Caco-2 (cell line): ENCODE data around the gene MYO15B. TPM values are rescaled to one million over a fixed set of nuclear protein-coding genes. Genes with fewer than 3 reads are reported as not detected.

Experiments used
- BruUV-seq: library from RNA; stranded (reverse); fragments of 400-500 nt; replicated peaks from 2 replicates; lab custom pipeline; 2021; lab: Mats Ljungman, UMichigan
- CTCF ChIA-PET: fragments of 300-600 bp; sonication (Branson Sonifier 250); formaldehyde crosslinking; loops from one replicate; lab custom pipeline; 2022; ENCODE audit warnings: antibody characterized with exemption; lab: Charles Lee
- POLR2A ChIA-PET: fragments of 300-600 bp; sonication (Branson Sonifier 250); formaldehyde crosslinking; loops from one replicate; lab custom pipeline; 2022; ENCODE audit warnings: antibody characterized with exemption; lab: Charles Lee
- DNase-seq, 2 experiments: peaks; one replicate each; pipeline versions ENCODE4 v3.0.0 to v3.0.0-alpha.2; 2020 to 2022
- H3K27me3 ChIP-seq: replicated peaks from 2 replicates; pipeline ENCODE4 v1.6.0; 2011; ENCODE audit warnings: low read length; ENCODE audit not compliant: control insufficient read depth, insufficient read depth
- H3K36me3 ChIP-seq: 2 replicates; pipeline ENCODE4 v1.5.1; 2011; ENCODE audit warnings: low read length; ENCODE audit not compliant: control insufficient read depth, insufficient read depth
- H3K4me1 ChIP-seq: fragments of 250-450 bp; sonication (Bioruptor Pico); 2 replicates; pipeline ENCODE4 v1.5.1; 2020; ENCODE audit warnings: mild to moderate bottlenecking
- H3K4me3 ChIP-seq: 2 replicates; pipeline ENCODE4 v1.5.1; 2011; ENCODE audit warnings: low read depth, mild to moderate bottlenecking, control low read depth, low read length
- H3K9me3 ChIP-seq: fragments of 250-450 bp; sonication (Bioruptor Pico); 2 replicates; pipeline ENCODE4 v1.5.1; 2020; ENCODE audit warnings: mild to moderate bottlenecking, moderate library complexity
- H3K27ac Mint-ChIP-seq: one replicate; pipeline ENCODE4 v1.8.0; 2022; ENCODE audit warnings: mixed read lengths; ENCODE audit not compliant: unreplicated experiment
- H3K27me3 Mint-ChIP-seq: one replicate; pipeline ENCODE4 v1.8.0; 2022; ENCODE audit warnings: mixed read lengths; ENCODE audit not compliant: insufficient read depth, unreplicated experiment
- H3K36me3 Mint-ChIP-seq: one replicate; pipeline ENCODE4 v1.8.0; 2022; ENCODE audit warnings: mild to moderate bottlenecking, mixed read lengths; ENCODE audit not compliant: insufficient read depth, unreplicated experiment
- H3K4me1 Mint-ChIP-seq: one replicate; pipeline ENCODE4 v1.8.0; 2022; ENCODE audit warnings: low read depth, mixed read lengths; ENCODE audit not compliant: unreplicated experiment
- H3K4me3 Mint-ChIP-seq: one replicate; pipeline ENCODE4 v1.8.0; 2022; ENCODE audit warnings: mild to moderate bottlenecking, moderate library complexity, mixed read lengths; ENCODE audit not compliant: unreplicated experiment
- H3K9me3 Mint-ChIP-seq: one replicate; pipeline ENCODE4 v1.8.0; 2022; ENCODE audit warnings: mixed read lengths; ENCODE audit not compliant: unreplicated experiment
- CTCF ChIP-seq, 2 experiments: fragments of 200-600 bp in 1 of 2; IDR thresholded peaks; 1 replicate in 1 of 2; 2 replicates in 1 of 2; pipeline versions ENCODE4 v1.5.1 to v1.8.0; 2011 to 2022; ENCODE audit warnings: antibody characterized with exemption in 1 of 2, control low read depth in 1 of 2, inconsistent platforms in 1 of 2, low read depth in 1 of 2, low read length in 1 of 2, mild to moderate bottlenecking in 1 of 2, moderate library complexity in 1 of 2; ENCODE audit not compliant: insufficient read depth in 1 of 2, severe bottlenecking in 1 of 2, unreplicated experiment in 1 of 2
- intact Hi-C: fragments of 100-400 bp; cut with micrococcal nuclease; formaldehyde crosslinking; loops from one replicate; pipeline ENCODE4 v1.10.0; 2022; ENCODE audit not compliant: unreplicated experiment
- total RNA-seq: library from RNA; stranded (reverse); gene quantifications from 2 replicates; pipeline ENCODE4 v1.2.3, GENCODE V29; 2022

Gene MYO15B
- total RNA-seq, 1 experiment from 2014 or later = 12.3 TPM

DNA sequence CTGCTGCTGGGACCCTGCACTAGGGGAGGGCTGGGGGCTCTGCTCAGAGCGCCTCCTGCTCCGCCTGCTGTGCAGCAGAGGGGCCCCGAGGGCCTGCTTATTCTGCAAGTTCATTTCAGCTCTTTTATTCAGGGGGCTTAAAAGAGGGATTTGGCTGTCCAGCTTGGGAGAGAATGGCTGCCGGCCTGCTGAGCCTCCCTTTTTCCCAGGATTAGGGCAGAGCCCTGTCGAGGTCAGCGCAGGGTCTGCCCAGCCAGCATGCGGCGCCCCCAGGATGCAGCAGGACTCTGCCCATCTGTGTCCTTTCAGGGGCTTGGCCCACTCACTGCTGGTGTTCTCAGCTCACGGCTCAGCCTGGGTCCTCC, 46.8 kb downstream of the MYO15B start:
- Mint-ChIP-seq H3K36me3 (peaks cover 21% of the 10 kb centered on the region), H3K9me3 (no peaks in the 10 kb centered on the region), H3K27me3 (no peaks in the 10 kb centered on the region), H3K4me1 (peaks cover 9% of the 10 kb centered on the region), H3K4me3 (no peak overlapping the region), H3K27ac (peak overlapping the region; percentile 70)
- H3K36me3 ChIP-seq = peaks cover 6% of the 10 kb centered on the region
- no peak for TF ChIP-seq CTCF (IDR thresholded peaks at IDR 0.05; ENCODE audit: insufficient read depth in 1 of 2, low read depth in 1 of 2, low read length in 1 of 2, severe bottlenecking in 1 of 2, unreplicated experiment in 1 of 2)
- no peaks in the 10 kb centered on the region for H3K27me3 ChIP-seq
- DNase-seq = no peak
- CTCF ChIA-PET = interaction anchor here (0.6 to 3.1 kb wide), 28 partner anchors 10 to 364 kb away, joined by 3 to 143 read pairs (median 7); partner anchors contain the start of genes GALK1, ITGB4, MIF4GD and WBP2
- no peak overlapping the region for H3K4me3 ChIP-seq
- BruUV-seq = no TSS peak
- POLR2A ChIA-PET = interaction anchor here (1.2 to 2.1 kb wide), 2 partner anchors 11 to 146 kb away, joined by 4 to 13 read pairs; a partner anchor contains a TSS
- no peaks in the 10 kb centered on the region for H3K9me3 ChIP-seq
- H3K4me1 ChIP-seq = peaks cover 19% of the 10 kb centered on the region
- intact Hi-C loops = no loop called here

DNA sequence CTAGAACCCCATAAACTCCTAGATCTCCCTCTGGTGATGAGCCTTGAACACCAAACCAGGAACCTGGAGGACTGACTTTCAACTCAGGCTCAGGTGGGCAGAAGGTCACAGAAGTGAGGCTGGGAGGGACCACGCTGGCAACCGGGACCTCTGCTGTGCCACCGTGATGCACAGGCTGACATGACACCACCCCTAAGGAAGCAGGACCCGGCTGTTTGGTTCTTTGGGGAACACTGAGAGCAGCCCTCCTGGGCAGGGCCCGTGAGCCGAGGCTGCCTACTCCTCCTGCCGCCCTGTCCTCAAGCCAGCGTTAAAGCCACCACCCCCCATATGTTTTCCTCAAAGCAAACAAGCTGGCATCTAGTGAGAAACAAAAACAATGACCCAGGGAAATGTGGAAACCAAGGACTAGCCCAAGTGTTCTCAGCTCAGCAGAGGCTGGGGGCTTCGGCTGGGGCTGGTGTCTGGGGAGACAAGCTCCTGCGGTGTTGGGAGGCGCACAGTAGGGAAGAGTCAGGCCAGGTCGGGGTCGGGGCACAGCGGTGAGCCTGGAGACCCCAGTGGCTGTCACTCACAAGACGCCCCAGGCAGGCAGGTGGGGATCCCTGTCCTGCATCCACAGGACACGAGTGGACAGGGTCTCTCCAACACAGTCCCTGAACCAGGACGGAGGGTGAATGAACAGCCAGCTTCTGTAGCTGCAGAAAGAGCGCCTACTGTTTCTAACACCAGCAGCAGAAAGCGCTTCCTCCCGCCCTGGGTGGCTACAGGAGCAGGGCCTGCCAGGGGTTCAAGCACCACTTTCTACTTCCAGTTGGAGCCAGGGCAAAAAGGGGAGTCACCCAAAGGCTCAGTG, 47.4 kb downstream of the MYO15B start:
- Histone ChIP-seq H3K4me3 (no peak overlapping the region), H3K9me3 (no peaks in the 10 kb centered on the region), H3K27me3 (no peaks in the 10 kb centered on the region), H3K4me1 (peaks cover 24% of the 10 kb centered on the region), H3K36me3 (peaks cover 6% of the 10 kb centered on the region)
- TF ChIP-seq CTCF (IDR thresholded peaks at IDR 0.05; ENCODE audit: insufficient read depth in 1 of 2, low read depth in 1 of 2, low read length in 1 of 2, severe bottlenecking in 1 of 2, unreplicated experiment in 1 of 2) = no peak
- peaks cover 9% of the 10 kb centered on the region for H3K4me1 Mint-ChIP-seq
- no peak overlapping the region for H3K27ac Mint-ChIP-seq
- intact Hi-C loops = no loop called here
- H3K27me3 Mint-ChIP-seq = no peaks in the 10 kb centered on the region
- H3K36me3 Mint-ChIP-seq = peaks cover 27% of the 10 kb centered on the region
- H3K9me3 Mint-ChIP-seq = no peaks in the 10 kb centered on the region
- no peak for DNase-seq
- CTCF ChIA-PET = interaction anchor here (0.5 to 2.4 kb wide), 6 partner anchors 18 to 774 kb away, joined by 3 to 143 read pairs (median 6); no protein-coding TSS in a partner anchor
- POLR2A ChIA-PET = no interaction called here
- H3K4me3 Mint-ChIP-seq = no peak overlapping the region
- BruUV-seq = no TSS peak

DNA sequence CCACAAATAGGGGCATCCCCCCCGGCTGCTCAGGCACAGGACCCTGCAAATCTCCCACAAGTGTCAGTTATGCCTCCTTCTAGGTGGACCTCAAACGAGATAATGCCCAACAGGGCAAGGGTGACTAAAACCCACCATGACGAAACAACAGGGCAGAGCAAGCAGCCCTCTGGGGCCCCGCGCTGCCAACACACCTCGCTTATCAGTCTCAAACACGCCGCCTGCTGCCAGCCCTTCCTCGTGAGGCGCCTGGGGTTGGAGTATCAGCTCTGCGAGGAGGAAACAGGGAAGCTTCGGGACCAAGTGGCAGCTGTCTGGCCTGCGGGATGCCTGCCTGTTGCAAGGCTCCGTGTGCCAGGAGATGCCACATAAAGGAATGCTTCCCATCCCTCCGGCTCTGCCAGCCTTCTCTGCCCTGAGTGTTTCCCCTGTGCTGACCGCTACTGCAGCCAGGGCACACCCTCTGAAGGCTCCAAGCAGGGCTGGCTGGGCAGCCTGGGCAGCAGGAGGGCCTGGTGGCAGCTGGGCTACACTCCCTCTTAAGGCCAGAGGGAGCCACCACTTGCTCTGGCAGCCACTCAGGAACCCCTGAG, 48.1 kb downstream of the MYO15B start:
- Mint-ChIP-seq H3K9me3 (no peaks in the 10 kb centered on the region), H3K36me3 (peaks cover 29% of the 10 kb centered on the region), H3K27ac (peak overlapping the region; percentile 29), H3K27me3 (no peaks in the 10 kb centered on the region), H3K4me1 (peaks cover 9% of the 10 kb centered on the region), H3K4me3 (no peak overlapping the region)
- intact Hi-C loops = no loop called here
- no TSS peak for BruUV-seq
- H3K4me3 ChIP-seq = no peak overlapping the region
- no peaks in the 10 kb centered on the region for H3K9me3 ChIP-seq
- H3K27me3 ChIP-seq = no peaks in the 10 kb centered on the region
- POLR2A ChIA-PET = no interaction called here
- peaks cover 31% of the 10 kb centered on the region for H3K4me1 ChIP-seq
- peaks cover 7% of the 10 kb centered on the region for H3K36me3 ChIP-seq
- CTCF ChIA-PET = interaction anchor here (0.5 to 1.9 kb wide), 4 partner anchors 112 to 773 kb away, joined by 3 to 6 read pairs (median 4); no protein-coding TSS in a partner anchor
- no peak for TF ChIP-seq CTCF (IDR thresholded peaks at IDR 0.05; ENCODE audit: insufficient read depth in 1 of 2, low read depth in 1 of 2, low read length in 1 of 2, severe bottlenecking in 1 of 2, unreplicated experiment in 1 of 2)
- no peak for DNase-seq
